Stomach (tissue), 9 donors: ENCODE data around the gene SH2D3C. TPM values are rescaled to one million over a fixed set of nuclear protein-coding genes. Genes with fewer than 3 reads are reported as not detected.

Experiments used
- DNase-seq, 2 donors: peaks; one replicate each; pipeline versions ENCODE4 v3.0.0 to v3.0.0-alpha.2; 2013 to 2019
- H3K27ac ChIP-seq, 5 donors: fragments of 200-600 bp in 4 of 5; sonication (generic) in 4 of 5; one replicate each; pipeline ENCODE4 v1.5.1; 2013 to 2019; ENCODE audit warnings: mild to moderate bottlenecking in 1 of 5, moderate library complexity in 1 of 5
- H3K27me3 ChIP-seq, 3 donors: fragments of 200-600 bp; sonication (generic); one replicate each; pipeline ENCODE4 v1.5.1; 2017 to 2019; ENCODE audit warnings: mixed run types in 1 of 3
- H3K36me3 ChIP-seq, 4 donors: fragments of 200-600 bp; sonication (generic); 1 replicate in 3 of 4; 2 replicates in 1 of 4; pipeline ENCODE4 v1.5.1; 2016 to 2019
- H3K4me1 ChIP-seq, 4 donors: fragments of 200-600 bp; sonication (generic); one replicate each; pipeline ENCODE4 v1.5.1; 2016 to 2019
- H3K4me3 ChIP-seq, 4 donors: fragments of 200-600 bp; sonication (generic) in 3 of 4; one replicate each; pipeline ENCODE4 v1.5.1; 2016 to 2019; ENCODE audit warnings: mild to moderate bottlenecking in 1 of 4
- H3K9me3 ChIP-seq, 4 donors: fragments of 200-600 bp; sonication (generic); one replicate each; pipeline ENCODE4 v1.5.1; 2016 to 2019
- CTCF ChIP-seq, 7 experiments: fragments of 450-650 bp in 4 of 7; fragments of 200-600 bp in 3 of 7; sonication (generic) in 3 of 7; IDR thresholded peaks; one replicate each; pipeline ENCODE4 v1.5.1; 2016 to 2019; ENCODE audit warnings: antibody characterized with exemption in 7 of 7, control low read depth in 2 of 7, mild to moderate bottlenecking in 1 of 7
- EP300 ChIP-seq: sonication (generic); formaldehyde crosslinking; IDR thresholded peaks from one replicate; pipeline ENCODE4 v1.6.1; 2017; ENCODE audit warnings: antibody characterized with exemption
- POLR2A ChIP-seq, 4 donors: fragments of 450-650 bp; IDR thresholded peaks; one replicate each; pipeline ENCODE4 v1.6.1; 2016; ENCODE audit warnings: antibody characterized with exemption in 4 of 4, control low read depth in 2 of 4, mild to moderate bottlenecking in 1 of 4, moderate library complexity in 1 of 4
- POLR2AphosphoS5 ChIP-seq, 3 donors: sonication (generic); formaldehyde crosslinking; IDR thresholded peaks; one replicate each; pipeline ENCODE4 v1.6.1; 2016; ENCODE audit warnings: antibody characterized with exemption in 3 of 3
- WGBS, 5 donors: extraction: QIAGEN DNeasy Blood & Tissue Kit in 3 of 5; methylation state at CpG; one replicate each; pipeline versions ENCODE4 v1.1.5 to v1.1.7; 2013 to 2018; 5-methylcytosine and 5-hydroxymethylcytosine counted together
- intact Hi-C: fragments of 100-400 bp; cut with DNase I; formaldehyde crosslinking; loops from one replicate; pipeline ENCODE4 v1.15.1; 2023; ENCODE audit warnings: low total_unique reads
- polyA plus RNA-seq, 3 donors: library from polyadenylated mRNA; stranded (reverse); fragments of 200-250 nt; gene quantifications; one replicate each; pipeline ENCODE4 v1.2.3, GENCODE V29; 2013
- total RNA-seq, 5 donors: library from RNA; depleted of rRNA; stranded (reverse); fragments of >200 nt; gene quantifications; one replicate each; pipeline versions ENCODE4 v1.1.0 to v1.2.3, GENCODE V29; 2014 to 2016
- donor health status: healthy with polysubstance abuse.
- donor health status: Bipolar disorder and iron deficiency.
- donor health status: healthy.

Gene SH2D3C
- total and polyA plus RNA-seq, 8 donors, result 1.8 to 38.1 (median 4.5) TPM; not detected in 2

GRCh38 chr9:127755061-127756060 lies 23.1 kb downstream of the SH2D3C start:
- peak overlapping the region in 2 of 5 donors; percentile 8 to 18 for H3K27ac ChIP-seq
- intact Hi-C loops, result no loop called here
- 23 to 55% (median 34%) methylated on average over 18 to 61 of the region's 61 CpGs for WGBS, 5 donors
- H3K9me3 ChIP-seq, result no peaks in the 10 kb centered on the region
- peaks cover 0 to 12% (median 8%) of the 10 kb centered on the region in 4 donors for H3K36me3 ChIP-seq
- DNase-seq, result peak in 1 of 2 donors; percentile 80
- peaks cover 8 to 65% (median 20%) of the 10 kb centered on the region in 3 donors for H3K27me3 ChIP-seq
- TF ChIP-seq CTCF (IDR thresholded peaks at IDR 0.05), result no peak
- TF ChIP-seq POLR2AphosphoS5 (IDR thresholded peaks at IDR 0.05), result no peak
- TF ChIP-seq POLR2A (IDR thresholded peaks at IDR 0.05), result no peak
- H3K4me3 ChIP-seq, result peak overlapping the region in 2 of 4 donors; percentile 11 to 16
- H3K4me1 ChIP-seq, result peaks cover 10 to 24% (median 18%) of the 10 kb centered on the region in 4 donors

GRCh38 chr9:127754099-127755060 lies 24.1 kb downstream of the SH2D3C start:
- peak overlapping the region in 2 of 5 donors; percentile 8 to 18 for H3K27ac ChIP-seq
- 17 to 51% (median 24%) methylated on average over 24 to 86 of the region's 86 CpGs for WGBS, 5 donors
- TF ChIP-seq CTCF (IDR thresholded peaks at IDR 0.05) (no peak), POLR2A (IDR thresholded peaks at IDR 0.05) (no peak), EP300 (no peak), POLR2AphosphoS5 (IDR thresholded peaks at IDR 0.05) (no peak)
- H3K27me3 ChIP-seq, result peaks cover 8 to 69% (median 20%) of the 10 kb centered on the region in 3 donors
- peak overlapping the region in 1 of 4 donors; percentile 16 for H3K4me3 ChIP-seq
- DNase-seq, result peak in 1 of 2 donors; percentile 80
- no peaks in the 10 kb centered on the region for H3K9me3 ChIP-seq
- peaks cover 10 to 24% (median 18%) of the 10 kb centered on the region in 4 donors for H3K4me1 ChIP-seq
- intact Hi-C loops, result no loop called here
- H3K36me3 ChIP-seq, result peaks cover 4 to 22% (median 12%) of the 10 kb centered on the region in 4 donors

GRCh38 chr9:127753622-127754021 lies 24.8 kb downstream of the SH2D3C start:
- H3K36me3 ChIP-seq, result peaks cover 4 to 29% (median 19%) of the 10 kb centered on the region in 4 donors
- TF ChIP-seq CTCF (IDR thresholded peaks at IDR 0.05), result no peak
- TF ChIP-seq POLR2A (IDR thresholded peaks at IDR 0.05), result no peak
- no peak for TF ChIP-seq EP300
- no peak for TF ChIP-seq POLR2AphosphoS5 (IDR thresholded peaks at IDR 0.05)
- no peak for DNase-seq
- H3K9me3 ChIP-seq, result no peaks in the 10 kb centered on the region
- H3K27ac ChIP-seq, result no peak overlapping the region
- H3K4me3 ChIP-seq, result no peak overlapping the region
- peaks cover 10 to 24% (median 17%) of the 10 kb centered on the region in 4 donors for H3K4me1 ChIP-seq
- 50 to 65% (median 64%) methylated on average over 8 of the region's 8 CpGs for WGBS, 5 donors
- intact Hi-C loops, result no loop called here
- H3K27me3 ChIP-seq, result peaks cover 8 to 76% (median 20%) of the 10 kb centered on the region in 3 donors

GRCh38 chr9:127753148-127753547 lies 25.3 kb downstream of the SH2D3C start:
- DNase-seq, result no peak
- Histone ChIP-seq H3K36me3 (peaks cover 4 to 34% (median 23%) of the 10 kb centered on the region in 4 donors), H3K4me3 (no peak overlapping the region), H3K27ac (no peak overlapping the region), H3K4me1 (peaks cover 10 to 20% (median 15%) of the 10 kb centered on the region in 4 donors), H3K9me3 (no peaks in the 10 kb centered on the region), H3K27me3 (peaks cover 8 to 81% (median 20%) of the 10 kb centered on the region in 3 donors)
- 63 to 78% (median 65%) methylated on average over 8 of the region's 8 CpGs for WGBS, 5 donors
- intact Hi-C loops, result no loop called here
- no peak for TF ChIP-seq CTCF (IDR thresholded peaks at IDR 0.05)
- TF ChIP-seq POLR2A (IDR thresholded peaks at IDR 0.05), result no peak
- TF ChIP-seq POLR2AphosphoS5 (IDR thresholded peaks at IDR 0.05), result no peak
- no peak for TF ChIP-seq EP300
